Stimulated activated CD4-positive, alpha-beta T cell treated with anti-CD3 and anti-CD28 coated beads, TNF-alpha, amount 100 ng/mL, for 24 hours (primary cell): ENCODE measurements around the gene TBC1D22A.

Source experiments
- DNase-seq, 3 experiments: peaks; one replicate each; pipeline ENCODE4 v3.0.0-alpha.2; 2020; ENCODE audit warnings: low read depth in 3 of 3

The TBC1D22A gene

GRCh38 chr22:47075568-47075967 is 313.1 kb downstream of the TBC1D22A start:
- DNase-seq = no peak

GRCh38 chr22:47076758-47077157 is 314.3 kb downstream of the TBC1D22A start:
- DNase-seq = no peak

- no peak for DNase-seq
Measured at GRCh38 chr22:47080100-47080499, 317.6 kb downstream of the TBC1D22A start.

- DNase-seq = no peak
Measured at GRCh38 chr22:47082505-47082904, 320.1 kb downstream of the TBC1D22A start.

- DNase-seq = no peak
Measured at GRCh38 chr22:47083379-47083986, 321.0 kb downstream of the TBC1D22A start.

- no peak for DNase-seq
Measured at GRCh38 chr22:47084226-47084625, 321.8 kb downstream of the TBC1D22A start.

- no peak for DNase-seq
Measured at GRCh38 chr22:47086596-47087248, 324.3 kb downstream of the TBC1D22A start.

- no peak for DNase-seq
Measured at GRCh38 chr22:47088480-47089158, 326.2 kb downstream of the TBC1D22A start.

GRCh38 chr22:47089374-47089773 is 326.9 kb downstream of the TBC1D22A start:
- DNase-seq = no peak

- DNase-seq = no peak
Measured at GRCh38 chr22:47089796-47090460, 327.5 kb downstream of the TBC1D22A start.

GRCh38 chr22:47090591-47091245 is 328.3 kb downstream of the TBC1D22A start:
- DNase-seq = no peak

GRCh38 chr22:47091246-47091651 is 328.8 kb downstream of the TBC1D22A start:
- DNase-seq = no peak

GRCh38 chr22:47091921-47092700 is 329.7 kb downstream of the TBC1D22A start:
- no peak for DNase-seq

GRCh38 chr22:47092896-47093311 is 330.5 kb downstream of the TBC1D22A start:
- no peak for DNase-seq

- no peak for DNase-seq
Measured at GRCh38 chr22:47093720-47094119, 331.3 kb downstream of the TBC1D22A start.

GRCh38 chr22:47094861-47095330 is 332.4 kb downstream of the TBC1D22A start:
- no peak for DNase-seq

GRCh38 chr22:47095395-47096122 is 333.1 kb downstream of the TBC1D22A start:
- DNase-seq = no peak

GRCh38 chr22:47098121-47098520 is 335.7 kb downstream of the TBC1D22A start:
- DNase-seq = no peak

- no peak for DNase-seq
Measured at GRCh38 chr22:47098554-47098953, 336.1 kb downstream of the TBC1D22A start.

- DNase-seq = no peak
Measured at GRCh38 chr22:47100019-47100418, 337.6 kb downstream of the TBC1D22A start.
